Osteoblast (primary cell): Measurements from ENCODE around the gene SSTR4. TPM values are rescaled to one million over a fixed set of nuclear protein-coding genes. Genes with fewer than 3 reads are reported as not detected.

ENCODE experiments used
- DNase-seq: peaks from one replicate; pipeline ENCODE4 v3.0.0; 2011; ENCODE audit warnings: low spot score, mixed read lengths; ENCODE audit not compliant: insufficient read length; ENCODE audit errors: missing footprints
- H2AFZ ChIP-seq: 2 replicates; pipeline ENCODE4 v1.6.0; 2011; ENCODE audit warnings: mild to moderate bottlenecking, low read length
- H3K27ac ChIP-seq: 2 replicates; pipeline ENCODE4 v1.5.1; 2011; ENCODE audit warnings: mild to moderate bottlenecking, low read depth, low read length, moderate library complexity
- H3K27me3 ChIP-seq: 2 replicates; pipeline ENCODE4 v1.6.0; 2012; ENCODE audit warnings: mild to moderate bottlenecking, control low read depth, inconsistent platforms, low read length, moderate library complexity; ENCODE audit not compliant: insufficient read depth
- H3K36me3 ChIP-seq: 2 replicates; pipeline ENCODE4 v1.5.1; 2011; ENCODE audit warnings: mild to moderate bottlenecking, low read length, control low read depth, moderate library complexity; ENCODE audit not compliant: insufficient read depth
- H3K4me1 ChIP-seq: 2 replicates; pipeline ENCODE4 v1.5.1; 2011; ENCODE audit warnings: mild to moderate bottlenecking, low read length, control low read depth, moderate library complexity; ENCODE audit not compliant: insufficient read depth
- H3K4me2 ChIP-seq: 2 replicates; pipeline ENCODE4 v1.6.0; 2011; ENCODE audit warnings: mild to moderate bottlenecking, low read length; ENCODE audit not compliant: insufficient read depth
- H3K4me3 ChIP-seq: fragments of 200-600 bp; sonication (generic); 3 replicates; pipeline ENCODE4 v1.5.1; 2012; ENCODE audit warnings: mild to moderate bottlenecking, low read length, inconsistent platforms; ENCODE audit not compliant: insufficient read depth
- H3K79me2 ChIP-seq: 2 replicates; pipeline ENCODE4 v1.6.0; 2012; ENCODE audit warnings: mild to moderate bottlenecking, low read length, control low read depth, inconsistent platforms; ENCODE audit not compliant: insufficient read depth
- H3K9me3 ChIP-seq: 2 replicates; pipeline ENCODE4 v1.5.1; 2011; ENCODE audit warnings: low read depth, low read length, control low read depth
- H4K20me1 ChIP-seq: 2 replicates; pipeline ENCODE4 v1.6.0; 2012; ENCODE audit warnings: mild to moderate bottlenecking, low read length, control low read depth; ENCODE audit not compliant: insufficient read depth
- CTCF ChIP-seq: IDR thresholded peaks from 2 replicates; pipeline ENCODE4 v1.5.1; 2011; ENCODE audit warnings: mild to moderate bottlenecking, low read depth, low read length, moderate library complexity; ENCODE audit errors: extremely low read depth
- total RNA-seq: library from RNA; depleted of rRNA; stranded (reverse); fragments of >200 nt; gene quantifications from 2 replicates; pipeline ENCODE4 v1.2.3, GENCODE V29; 2012

Gene SSTR4
- total RNA-seq, 1 donor, result not detected

GRCh38 chr20:23046431-23046830 is 11.3 kb downstream of the SSTR4 start:
- peaks cover 36% of the 10 kb centered on the region for H3K27me3 ChIP-seq
- H3K36me3 ChIP-seq, result no peaks in the 10 kb centered on the region
- no peak for TF ChIP-seq CTCF
- no peak for DNase-seq
- H3K4me1 ChIP-seq, result peaks cover 10% of the 10 kb centered on the region
- no peaks in the 10 kb centered on the region for H3K79me2 ChIP-seq
- H3K4me2 ChIP-seq, result no peak overlapping the region
- H3K9me3 ChIP-seq, result no peaks in the 10 kb centered on the region
- H4K20me1 ChIP-seq, result no peaks in the 10 kb centered on the region
- no peak overlapping the region for H3K4me3 ChIP-seq
- no peak overlapping the region for H2AFZ ChIP-seq
- no peak overlapping the region for H3K27ac ChIP-seq

- no peaks in the 10 kb centered on the region for H3K9me3 ChIP-seq
- DNase-seq, result no peak
- H3K27ac ChIP-seq, result no peak overlapping the region
- peaks cover 29% of the 10 kb centered on the region for H3K27me3 ChIP-seq
- H4K20me1 ChIP-seq, result no peaks in the 10 kb centered on the region
- H3K4me1 ChIP-seq, result peaks cover 13% of the 10 kb centered on the region
- no peak overlapping the region for H3K4me2 ChIP-seq
- no peak for TF ChIP-seq CTCF
- H3K4me3 ChIP-seq, result peak overlapping the region; percentile 75
- H3K79me2 ChIP-seq, result no peaks in the 10 kb centered on the region
- H3K36me3 ChIP-seq, result no peaks in the 10 kb centered on the region
- H2AFZ ChIP-seq, result no peak overlapping the region
Measured at GRCh38 chr20:23047001-23047737, 12.1 kb downstream of the SSTR4 start.

GRCh38 chr20:23047738-23048214 is 12.7 kb downstream of the SSTR4 start:
- Histone ChIP-seq H3K79me2 (no peaks in the 10 kb centered on the region), H3K4me3 (peak overlapping the region; percentile 75), H3K27ac (no peak overlapping the region), H3K36me3 (no peaks in the 10 kb centered on the region), H3K27me3 (peaks cover 23% of the 10 kb centered on the region), H2AFZ (no peak overlapping the region), H4K20me1 (no peaks in the 10 kb centered on the region), H3K9me3 (no peaks in the 10 kb centered on the region), H3K4me1 (peaks cover 13% of the 10 kb centered on the region), H3K4me2 (peak overlapping the region; percentile 80)
- no peak for TF ChIP-seq CTCF
- no peak for DNase-seq

GRCh38 chr20:23048283-23049200 is 13.4 kb downstream of the SSTR4 start:
- Histone ChIP-seq H3K9me3 (no peaks in the 10 kb centered on the region), H3K27ac (no peak overlapping the region)

More at GRCh38 chr20:23048283-23049200, 13.4 kb downstream of the SSTR4 start:
- Histone ChIP-seq H3K79me2 (no peaks in the 10 kb centered on the region), H3K4me1 (peaks cover 13% of the 10 kb centered on the region), H3K27me3 (peaks cover 22% of the 10 kb centered on the region), H2AFZ (peak overlapping the region; percentile 74), H3K4me2 (peak overlapping the region; percentile 80), H4K20me1 (no peaks in the 10 kb centered on the region), H3K36me3 (no peaks in the 10 kb centered on the region), H3K4me3 (peak overlapping the region; percentile 75)
- no peak for DNase-seq
- peak; percentile 30 for TF ChIP-seq CTCF
